Epithelial cell of proximal tubule (primary cell): Measurements from ENCODE around the gene BUB1B. TPM values are rescaled to one million over a fixed set of nuclear protein-coding genes. Genes with fewer than 3 reads are reported as not detected.

Experiments
- DNase-seq: peaks from one replicate; pipeline ENCODE4 v3.0.0-alpha.2; 2011; ENCODE audit warnings: low read depth
- H3K4me3 ChIP-seq: 2 replicates; pipeline ENCODE4 v1.5.1; 2011; ENCODE audit warnings: low read depth, mild to moderate bottlenecking, low read length
- total RNA-seq: library from RNA; depleted of rRNA; stranded (reverse); fragments of >200 nt; gene quantifications from 2 replicates; pipeline ENCODE4 v1.2.3, GENCODE V29; 2015
- TF ChIP-seq, protein P1 (sequence below): conservative IDR thresholded peaks from 2 replicates; pipeline ENCODE4 v1.5.1; 2012; ENCODE audit warnings: low read depth, mild to moderate bottlenecking, low read length

BUB1B gene
- total RNA-seq, 1 donor from 2014 or later = 86.4 TPM

DNA sequence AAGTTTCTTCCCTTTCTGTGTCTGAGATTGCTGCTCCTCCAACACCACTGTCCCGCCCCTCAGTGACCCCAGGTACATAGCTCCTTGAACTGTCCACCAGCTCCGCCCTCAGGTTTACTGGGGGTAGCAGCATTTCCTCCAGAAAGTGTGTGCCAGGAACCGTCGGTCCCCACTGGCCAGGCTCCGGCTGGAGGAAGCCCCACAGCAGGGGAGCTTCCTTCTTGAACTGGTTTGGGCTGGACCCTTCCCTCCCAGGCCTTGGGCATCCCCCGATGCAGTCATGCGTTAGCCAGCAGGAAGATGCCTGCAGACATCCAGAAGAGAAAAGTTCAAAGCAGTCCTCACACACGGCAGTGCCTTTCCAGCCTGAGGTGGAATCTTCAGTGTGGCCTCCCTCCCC is 97.7 kb downstream of the BUB1B start:
- DNase-seq = no peak
- TF ChIP-seq, protein P1, sequence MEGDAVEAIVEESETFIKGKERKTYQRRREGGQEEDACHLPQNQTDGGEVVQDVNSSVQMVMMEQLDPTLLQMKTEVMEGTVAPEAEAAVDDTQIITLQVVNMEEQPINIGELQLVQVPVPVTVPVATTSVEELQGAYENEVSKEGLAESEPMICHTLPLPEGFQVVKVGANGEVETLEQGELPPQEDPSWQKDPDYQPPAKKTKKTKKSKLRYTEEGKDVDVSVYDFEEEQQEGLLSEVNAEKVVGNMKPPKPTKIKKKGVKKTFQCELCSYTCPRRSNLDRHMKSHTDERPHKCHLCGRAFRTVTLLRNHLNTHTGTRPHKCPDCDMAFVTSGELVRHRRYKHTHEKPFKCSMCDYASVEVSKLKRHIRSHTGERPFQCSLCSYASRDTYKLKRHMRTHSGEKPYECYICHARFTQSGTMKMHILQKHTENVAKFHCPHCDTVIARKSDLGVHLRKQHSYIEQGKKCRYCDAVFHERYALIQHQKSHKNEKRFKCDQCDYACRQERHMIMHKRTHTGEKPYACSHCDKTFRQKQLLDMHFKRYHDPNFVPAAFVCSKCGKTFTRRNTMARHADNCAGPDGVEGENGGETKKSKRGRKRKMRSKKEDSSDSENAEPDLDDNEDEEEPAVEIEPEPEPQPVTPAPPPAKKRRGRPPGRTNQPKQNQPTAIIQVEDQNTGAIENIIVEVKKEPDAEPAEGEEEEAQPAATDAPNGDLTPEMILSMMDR = no peak

DNA sequence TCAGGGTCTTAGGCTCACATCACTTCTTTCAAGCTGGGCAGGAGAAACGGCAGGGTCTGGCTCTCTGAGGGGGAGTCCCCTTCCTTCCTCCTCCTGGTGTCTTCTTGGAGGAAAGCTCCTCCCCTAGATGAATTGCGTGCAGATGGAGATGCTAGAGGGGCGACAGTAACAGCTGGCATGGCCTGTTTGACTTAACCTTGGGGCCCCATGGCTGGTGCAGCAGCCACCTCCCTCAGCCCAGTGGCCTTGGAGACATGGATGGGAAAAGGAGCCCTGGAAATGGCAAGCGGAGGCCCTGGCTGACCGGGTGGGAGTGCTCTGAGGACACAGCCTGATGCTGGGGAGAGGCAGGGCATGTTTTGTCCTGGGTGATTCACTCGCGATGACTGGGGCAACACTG is 98.2 kb downstream of the BUB1B start:
- no peak overlapping the region for H3K4me3 ChIP-seq
- DNase-seq = no peak
- TF ChIP-seq, protein P1 = no peak

More for the DNA sequence above, 97.7 kb downstream of the BUB1B start:
- H3K4me3 ChIP-seq = no peak overlapping the region

DNA sequence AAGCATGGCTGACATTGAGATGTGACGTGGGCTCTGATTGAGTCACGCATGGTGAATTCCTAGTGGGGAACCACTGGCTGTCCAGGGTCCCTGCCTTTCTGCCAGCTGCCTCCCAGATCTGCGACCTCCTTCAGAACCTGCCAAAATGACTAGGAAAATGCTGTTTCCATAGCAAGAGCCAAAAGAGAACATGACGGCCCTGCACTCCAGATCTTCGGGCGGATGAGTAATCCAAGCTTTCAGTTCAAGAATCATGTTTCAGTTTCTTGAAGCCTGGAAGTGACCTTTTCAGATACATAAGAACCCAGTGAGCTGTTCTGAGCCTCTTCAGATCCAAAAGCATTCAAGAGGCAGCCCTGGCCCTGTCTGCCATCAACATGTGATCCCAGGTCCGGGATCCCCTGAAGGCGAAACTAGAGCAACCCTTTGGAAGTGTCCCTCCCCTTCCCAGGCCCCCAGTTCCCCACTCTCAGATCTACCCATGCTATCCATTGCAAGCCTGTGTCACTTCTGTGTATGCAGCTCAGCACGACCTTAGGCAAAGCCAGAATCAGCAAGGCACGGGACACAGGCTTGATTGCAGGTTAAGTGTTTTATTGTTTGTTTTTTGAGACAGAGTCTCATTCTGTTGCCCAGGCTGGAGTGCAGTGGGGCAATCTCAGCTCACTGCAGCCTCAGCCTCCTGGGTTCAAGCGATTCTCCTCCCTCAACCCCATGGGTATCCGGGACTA is 102.3 kb downstream of the BUB1B start:
- DNase-seq = no peak
- TF ChIP-seq, protein P1 = no peak
- no peak overlapping the region for H3K4me3 ChIP-seq

DNA sequence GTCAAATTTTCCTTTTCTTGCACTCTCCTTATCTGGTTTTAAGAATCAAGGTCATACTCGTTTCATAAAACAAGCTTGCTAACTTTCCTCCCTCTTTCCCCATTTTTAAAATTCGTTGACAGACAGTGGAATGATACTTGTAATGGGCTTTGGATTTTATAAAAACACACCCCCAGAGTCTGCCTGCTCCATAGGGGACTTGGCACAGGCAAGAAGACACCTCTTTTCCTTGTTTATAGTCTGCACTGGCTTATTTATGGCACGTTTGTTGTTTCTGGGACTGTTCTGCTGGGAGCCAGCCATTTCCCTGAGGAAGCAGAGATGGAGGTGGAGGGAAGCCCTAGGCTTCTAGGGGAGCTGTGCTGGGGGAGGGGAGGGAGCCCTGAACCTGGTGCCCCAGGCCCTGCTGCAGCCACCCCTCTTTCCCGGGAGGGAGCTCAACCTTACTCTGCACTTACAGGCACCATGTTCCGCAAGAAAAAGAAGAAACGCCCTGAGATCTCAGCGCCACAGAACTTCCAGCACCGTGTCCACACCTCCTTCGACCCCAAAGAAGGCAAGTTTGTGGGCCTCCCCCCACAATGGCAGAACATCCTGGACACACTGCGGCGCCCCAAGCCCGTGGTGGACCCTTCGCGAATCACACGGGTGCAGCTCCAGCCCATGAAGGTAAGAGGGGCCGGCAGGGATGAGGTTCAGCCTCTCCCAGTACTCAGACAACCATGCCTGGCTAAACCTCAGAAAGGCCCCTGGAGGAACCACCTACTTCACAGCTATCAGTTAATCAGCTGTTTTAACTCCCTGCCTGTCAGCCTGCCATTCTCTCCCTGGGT is 103.7 kb downstream of the BUB1B start:
- no peak for DNase-seq
- TF ChIP-seq, protein P1 = no peak
- H3K4me3 ChIP-seq = no peak overlapping the region

DNA sequence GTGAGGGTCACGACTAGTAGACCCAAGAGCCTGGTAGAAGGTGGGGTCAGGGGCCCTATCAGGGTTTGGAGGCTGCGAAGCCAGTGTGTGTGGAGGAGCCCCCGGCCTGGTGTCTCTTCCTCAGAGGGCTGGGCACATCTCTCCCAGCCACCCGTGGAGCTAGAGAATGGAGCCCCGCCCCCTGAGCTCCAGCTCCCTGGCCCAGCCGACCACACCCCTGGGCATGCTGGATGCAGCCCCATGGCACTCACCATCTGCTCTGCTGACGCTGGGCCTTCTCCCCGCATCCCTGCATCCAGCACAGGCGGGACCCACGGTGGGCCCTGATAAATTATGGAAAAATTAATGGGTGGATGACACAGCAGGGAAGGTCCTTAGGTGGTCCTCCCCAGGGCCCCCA is 104.5 kb downstream of the BUB1B start:
- TF ChIP-seq, protein P1 = no peak

DNA sequence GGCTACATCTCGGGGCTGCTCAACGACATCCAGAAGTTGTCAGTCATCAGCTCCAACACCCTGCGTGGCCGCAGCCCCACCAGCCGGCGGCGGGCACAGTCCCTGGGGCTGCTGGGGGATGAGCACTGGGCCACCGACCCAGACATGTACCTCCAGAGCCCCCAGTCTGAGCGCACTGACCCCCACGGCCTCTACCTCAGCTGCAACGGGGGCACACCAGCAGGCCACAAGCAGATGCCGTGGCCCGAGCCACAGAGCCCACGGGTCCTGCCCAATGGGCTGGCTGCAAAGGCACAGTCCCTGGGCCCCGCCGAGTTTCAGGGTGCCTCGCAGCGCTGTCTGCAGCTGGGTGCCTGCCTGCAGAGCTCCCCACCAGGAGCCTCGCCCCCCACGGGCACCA is 105.0 kb downstream of the BUB1B start:
- DNase-seq = no peak

More for the DNA sequence above, 104.5 kb downstream of the BUB1B start:
- no peak overlapping the region for H3K4me3 ChIP-seq
- no peak for DNase-seq

More for the DNA sequence above, 105.0 kb downstream of the BUB1B start:
- TF ChIP-seq, protein P1 = no peak
- no peak overlapping the region for H3K4me3 ChIP-seq
